HG03558 (cell line): ENCODE measurements around the gene REXO4.
"Not testable (repeated sequence)": the region's sequence is repeated elsewhere in the genome, so short reads cannot be mapped to it uniquely, and the experiment has no call there.

Experiments used
- ATAC-seq: cut with Tn5 transposase; IDR thresholded peaks from one replicate; pipeline ENCODE4 v1.9.1; 2021; ENCODE audit warnings: moderate number of reproducible peaks; ENCODE audit not compliant: unreplicated experiment; ENCODE audit errors: extremely low read depth

REXO4 gene

DNA sequence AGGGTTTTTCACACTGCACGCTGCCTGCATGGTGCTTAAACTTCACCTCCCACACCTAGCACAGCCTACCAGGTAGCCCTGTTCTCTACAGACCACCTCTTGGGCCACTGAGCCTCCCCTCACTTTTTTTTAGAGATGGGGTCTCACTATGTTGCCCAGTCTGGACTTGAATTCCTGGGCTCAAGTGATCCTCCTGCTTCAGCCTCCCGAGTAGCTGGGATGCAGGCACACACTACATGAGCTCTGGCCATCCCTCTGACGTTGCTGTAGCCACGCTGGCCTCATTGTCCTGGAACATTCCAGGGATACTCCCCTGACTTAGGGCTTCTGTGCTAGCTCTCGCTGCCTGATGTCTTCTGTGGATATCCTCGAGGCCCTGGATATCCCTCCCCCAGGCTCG is 34.8 kb upstream of the REXO4 start:
- no peak for ATAC-seq

DNA sequence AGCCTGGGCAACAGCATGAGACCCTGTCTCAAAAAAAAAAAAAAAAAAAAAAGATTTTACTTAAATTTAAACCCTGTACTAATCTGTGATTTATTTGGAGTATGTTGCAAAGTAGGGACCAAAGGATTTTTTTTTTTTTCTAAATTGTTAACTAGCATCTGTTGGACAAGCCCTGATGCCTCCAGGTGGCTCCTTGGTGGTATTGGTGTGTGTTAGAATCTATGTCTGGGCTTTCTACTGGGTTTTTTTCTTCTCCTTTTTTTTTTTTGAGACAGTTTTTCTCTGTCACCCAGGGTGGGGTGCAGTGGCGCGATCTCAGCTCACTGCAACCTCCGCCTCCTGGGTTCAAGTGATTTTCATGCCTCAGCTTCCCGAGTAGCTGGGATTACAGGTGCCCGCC is 34.1 kb upstream of the REXO4 start:
- not testable (repeated sequence) for ATAC-seq

DNA sequence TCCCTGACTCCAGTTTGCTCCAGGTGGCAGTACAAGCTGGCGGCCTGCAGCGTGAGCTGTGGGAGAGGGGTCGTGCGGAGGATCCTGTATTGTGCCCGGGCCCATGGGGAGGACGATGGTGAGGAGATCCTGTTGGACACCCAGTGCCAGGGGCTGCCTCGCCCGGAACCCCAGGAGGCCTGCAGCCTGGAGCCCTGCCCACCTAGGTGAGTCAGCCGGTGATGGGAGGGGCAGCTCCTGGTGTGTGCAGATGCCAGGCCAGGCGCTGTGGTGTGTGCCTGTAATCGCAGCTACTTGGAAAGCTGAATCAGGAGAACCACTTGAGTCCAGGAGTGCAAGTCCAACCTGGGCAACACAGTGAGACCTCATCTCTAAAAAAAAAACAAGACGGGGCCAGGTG is 31.9 kb upstream of the REXO4 start:
- ATAC-seq: no peak

DNA sequence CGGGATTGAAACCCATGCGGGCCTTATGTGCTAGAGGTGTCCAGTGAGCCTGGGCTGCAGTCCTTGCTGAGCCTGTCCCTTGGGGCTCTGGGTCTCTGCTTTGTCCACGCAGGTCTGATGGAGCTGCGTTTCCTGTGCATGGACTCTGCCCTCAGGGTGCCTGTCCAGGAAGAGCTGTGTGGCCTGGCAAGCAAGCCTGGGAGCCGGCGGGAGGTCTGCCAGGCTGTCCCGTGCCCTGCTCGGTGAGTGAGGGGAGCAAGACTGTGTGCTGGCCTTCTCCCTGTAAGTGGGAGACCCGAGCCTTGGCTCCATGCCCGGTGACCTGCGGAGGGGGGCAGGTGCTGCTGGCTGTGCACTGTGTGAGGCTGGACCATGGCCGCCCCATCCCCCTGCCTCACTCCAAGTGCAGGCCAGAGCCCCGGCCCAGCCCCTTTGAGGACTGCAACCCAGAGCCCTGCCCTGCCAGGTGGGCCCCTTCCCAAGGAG is 30.7 kb upstream of the REXO4 start:
- no peak for ATAC-seq

DNA sequence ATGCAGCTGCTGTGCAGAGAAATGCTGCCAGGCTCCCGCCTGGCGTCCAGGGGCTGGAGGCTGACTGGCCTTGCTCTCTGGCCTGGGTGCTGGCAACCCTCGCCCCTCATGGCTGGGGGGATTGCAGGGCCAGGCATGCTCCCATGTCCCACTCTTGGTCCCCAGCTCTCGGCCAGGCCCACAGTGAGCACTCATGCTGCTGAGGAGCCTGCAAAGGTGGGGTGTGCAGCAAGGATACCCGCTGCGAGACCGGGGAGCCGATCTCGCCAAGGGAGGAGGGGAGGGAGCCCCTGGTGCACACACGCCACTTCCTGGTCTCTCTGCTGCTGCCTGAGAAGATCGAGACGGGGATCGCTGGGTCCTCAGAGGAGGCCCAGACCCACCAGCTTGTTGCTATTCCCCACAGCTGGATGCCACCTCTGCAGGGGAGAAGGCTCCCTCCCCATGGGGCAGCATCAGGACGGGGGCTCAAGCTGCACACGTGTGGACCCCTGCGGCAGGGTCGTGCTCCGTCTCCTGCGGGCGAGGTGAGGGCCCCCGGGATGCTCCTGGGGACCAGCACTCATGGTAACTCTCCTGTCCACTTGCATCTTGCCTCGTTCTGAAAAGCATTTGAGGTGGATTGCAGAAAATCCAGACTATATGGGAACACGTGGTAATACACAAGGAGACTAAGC is 27.6 kb upstream of the REXO4 start:
- no peak for ATAC-seq

DNA sequence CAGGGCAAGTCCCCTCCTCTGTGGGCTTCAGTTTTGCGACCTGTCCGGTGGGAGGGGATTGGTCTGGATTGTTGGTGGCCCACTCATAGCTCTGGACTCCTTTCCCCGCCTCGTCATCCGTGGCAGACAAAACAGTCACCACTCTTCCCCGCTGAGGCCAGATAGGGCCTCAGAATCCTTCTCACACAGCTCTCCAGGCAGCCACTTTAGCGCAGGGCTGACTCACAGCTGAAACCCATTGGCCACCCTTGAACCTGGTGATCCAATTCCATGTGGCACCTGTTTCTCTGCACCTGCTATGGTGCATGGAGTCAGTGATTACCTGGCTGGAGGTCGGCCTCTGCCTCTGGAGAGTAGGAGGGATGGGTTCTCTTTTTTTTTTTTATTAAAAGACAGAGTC is 26.2 kb upstream of the REXO4 start:
- ATAC-seq: no peak

DNA sequence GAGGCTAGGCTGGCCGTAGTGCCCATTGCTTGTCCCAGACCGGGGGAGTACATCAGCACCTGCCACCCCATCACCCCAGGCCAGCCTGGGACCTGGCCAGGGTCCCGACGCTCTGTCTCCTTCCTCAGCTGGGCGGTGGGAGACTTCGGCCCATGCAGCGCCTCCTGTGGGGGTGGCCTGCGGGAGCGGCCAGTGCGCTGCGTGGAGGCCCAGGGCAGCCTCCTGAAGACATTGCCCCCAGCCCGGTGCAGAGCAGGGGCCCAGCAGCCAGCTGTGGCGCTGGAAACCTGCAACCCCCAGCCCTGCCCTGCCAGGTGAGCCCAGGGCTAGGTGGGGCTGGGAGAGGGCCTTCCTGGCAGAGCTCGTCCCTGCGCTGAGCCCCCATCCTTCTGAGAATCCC is 25.4 kb upstream of the REXO4 start:
- ATAC-seq: no peak

DNA sequence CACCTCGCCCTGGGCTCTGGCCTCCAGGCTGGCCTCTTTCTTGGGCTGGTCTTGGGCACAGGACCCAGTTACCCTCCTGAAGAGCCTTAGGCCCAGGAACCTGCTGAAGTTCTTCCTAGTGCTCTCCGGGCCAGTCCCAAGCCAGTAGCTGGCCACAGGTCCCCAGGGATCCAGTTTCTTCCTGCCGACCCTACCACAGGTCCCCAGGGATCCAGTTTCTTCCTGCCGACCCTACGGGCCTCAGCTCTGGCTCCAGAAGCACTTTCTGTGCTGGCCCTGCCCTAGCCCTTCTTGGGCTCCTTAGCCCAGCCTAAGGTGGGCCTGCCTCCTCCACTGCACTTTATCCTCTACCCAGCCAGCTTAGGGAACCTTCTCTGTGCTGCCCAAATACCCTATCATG is 23.8 kb upstream of the REXO4 start:
- ATAC-seq: no peak

DNA sequence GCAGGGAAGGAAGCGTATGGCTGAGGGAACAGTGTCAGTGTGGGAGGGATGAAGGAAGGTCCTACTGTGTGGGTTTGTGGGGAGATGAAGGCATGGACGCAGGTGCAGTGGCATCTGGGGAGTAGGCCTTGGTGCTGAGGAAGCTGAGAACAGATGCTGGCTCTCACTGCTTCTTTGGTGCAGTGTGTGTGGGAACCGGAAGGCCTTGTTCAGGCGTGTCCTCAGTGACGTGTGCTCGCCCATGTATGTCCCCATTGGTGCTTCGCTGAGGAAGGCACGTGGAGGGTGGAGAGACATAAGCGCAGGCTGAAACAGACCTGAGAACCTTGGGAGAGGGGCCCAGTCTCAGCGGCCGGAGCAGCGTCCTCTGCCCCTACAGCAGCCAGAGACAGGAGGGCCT is 23.1 kb upstream of the REXO4 start:
- ATAC-seq: no peak

DNA sequence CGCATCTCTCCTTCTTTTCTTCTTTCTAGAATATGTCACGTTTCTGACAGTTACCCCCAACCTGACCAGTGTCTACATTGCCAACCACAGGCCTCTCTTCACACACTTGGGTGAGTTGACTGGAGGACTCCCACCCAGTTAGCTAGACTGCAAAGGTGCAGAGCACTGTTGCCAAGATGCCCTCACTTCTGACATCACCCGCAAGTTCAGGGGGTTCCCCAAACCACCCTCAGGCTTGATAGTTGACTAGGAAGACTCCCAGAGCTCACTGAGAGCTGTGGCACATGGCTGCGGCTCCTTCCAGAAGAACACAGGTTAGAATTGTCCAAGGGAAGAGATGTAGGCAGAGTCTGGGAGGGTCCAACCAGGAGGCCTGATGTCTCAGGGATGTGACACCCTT is 21.5 kb upstream of the REXO4 start:
- ATAC-seq: no peak

DNA sequence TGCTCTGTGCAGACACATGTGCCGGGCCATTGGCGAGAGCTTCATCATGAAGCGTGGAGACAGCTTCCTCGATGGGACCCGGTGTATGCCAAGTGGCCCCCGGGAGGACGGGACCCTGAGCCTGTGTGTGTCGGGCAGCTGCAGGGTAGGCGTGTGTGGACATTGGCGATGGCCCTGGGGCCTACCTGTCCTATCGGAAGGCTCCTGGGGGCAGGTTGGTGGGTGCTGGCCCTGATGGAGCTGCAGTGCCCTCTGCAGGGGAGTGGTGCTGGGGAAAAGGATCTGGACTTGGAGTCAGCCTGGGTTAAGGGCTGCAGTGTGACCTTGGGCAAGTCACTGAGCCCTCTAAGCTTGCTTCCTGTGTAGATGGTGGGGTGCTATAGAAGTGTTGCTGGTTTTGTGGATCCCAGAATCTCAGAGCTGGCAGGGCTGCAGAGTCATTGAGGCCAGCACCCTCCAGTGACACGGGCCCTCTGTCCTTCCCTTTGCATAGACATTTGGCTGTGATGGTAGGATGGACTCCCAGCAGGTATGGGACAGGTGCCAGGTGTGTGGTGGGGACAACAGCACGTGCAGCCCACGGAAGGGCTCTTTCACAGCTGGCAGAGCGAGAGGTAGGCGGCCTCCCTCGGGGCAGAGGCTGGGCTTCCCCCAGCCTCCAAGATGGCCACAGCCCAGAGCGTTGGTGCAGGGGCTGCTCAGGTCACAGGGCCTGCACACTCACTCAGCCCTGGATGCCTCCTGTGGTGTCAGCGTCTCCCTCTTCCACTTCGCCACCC is 20.1 kb upstream of the REXO4 start:
- ATAC-seq: no peak

DNA sequence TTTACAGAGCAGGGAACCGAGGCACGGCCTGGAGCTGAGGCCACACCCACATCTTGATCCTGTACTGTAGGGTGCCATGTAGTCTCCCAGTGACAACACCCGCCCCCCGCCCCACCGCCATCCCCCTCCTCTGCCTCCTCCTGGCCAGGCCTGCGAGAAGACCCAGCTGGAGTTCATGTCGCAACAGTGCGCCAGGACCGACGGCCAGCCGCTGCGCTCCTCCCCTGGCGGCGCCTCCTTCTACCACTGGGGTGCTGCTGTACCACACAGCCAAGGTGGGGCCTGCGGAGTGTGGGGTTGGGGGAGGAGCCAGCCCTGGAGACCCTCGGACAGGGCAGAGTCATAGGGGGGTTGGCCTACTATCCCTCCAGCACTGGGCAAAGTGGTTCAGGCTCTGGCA is 18.9 kb upstream of the REXO4 start:
- ATAC-seq: no peak

DNA sequence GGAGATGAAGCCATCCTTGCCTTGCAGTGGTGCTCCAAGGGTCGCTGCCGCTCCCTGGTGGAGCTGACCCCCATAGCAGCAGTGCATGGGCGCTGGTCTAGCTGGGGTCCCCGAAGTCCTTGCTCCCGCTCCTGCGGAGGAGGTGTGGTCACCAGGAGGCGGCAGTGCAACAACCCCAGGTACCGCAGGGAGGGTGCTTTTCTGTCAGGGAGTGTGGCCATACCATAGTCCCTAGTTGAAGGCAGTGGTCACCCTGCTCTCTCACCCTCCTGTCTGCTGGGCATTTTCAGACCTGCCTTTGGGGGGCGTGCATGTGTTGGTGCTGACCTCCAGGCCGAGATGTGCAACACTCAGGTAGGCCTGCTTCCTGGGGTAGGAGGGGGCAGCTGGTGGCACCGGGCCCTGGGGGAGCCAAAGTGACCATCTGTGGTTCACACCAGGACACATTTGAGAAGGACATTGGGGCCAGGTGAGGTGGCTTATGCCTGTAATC is 15.6 kb upstream of the REXO4 start:
- no peak for ATAC-seq

DNA sequence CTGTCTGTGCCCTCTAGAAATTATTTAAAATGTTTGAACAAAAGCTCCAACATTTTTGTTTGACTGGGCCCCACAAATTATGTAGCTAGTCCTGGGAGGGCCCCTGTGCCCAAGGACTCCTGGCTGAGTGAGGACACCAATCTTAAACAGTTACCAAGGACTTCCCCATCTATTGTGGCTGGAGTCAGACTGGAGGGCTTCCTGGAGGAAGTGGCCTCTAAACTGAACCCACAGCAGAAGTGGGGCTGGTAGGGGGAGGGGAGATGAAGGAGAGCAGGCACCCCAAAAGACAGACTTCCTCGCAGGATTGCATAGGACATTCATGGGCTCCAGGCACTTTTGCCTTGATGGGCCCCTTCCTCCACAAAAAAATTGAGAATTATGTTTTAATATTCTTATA is 12.4 kb upstream of the REXO4 start:
- no peak for ATAC-seq

DNA sequence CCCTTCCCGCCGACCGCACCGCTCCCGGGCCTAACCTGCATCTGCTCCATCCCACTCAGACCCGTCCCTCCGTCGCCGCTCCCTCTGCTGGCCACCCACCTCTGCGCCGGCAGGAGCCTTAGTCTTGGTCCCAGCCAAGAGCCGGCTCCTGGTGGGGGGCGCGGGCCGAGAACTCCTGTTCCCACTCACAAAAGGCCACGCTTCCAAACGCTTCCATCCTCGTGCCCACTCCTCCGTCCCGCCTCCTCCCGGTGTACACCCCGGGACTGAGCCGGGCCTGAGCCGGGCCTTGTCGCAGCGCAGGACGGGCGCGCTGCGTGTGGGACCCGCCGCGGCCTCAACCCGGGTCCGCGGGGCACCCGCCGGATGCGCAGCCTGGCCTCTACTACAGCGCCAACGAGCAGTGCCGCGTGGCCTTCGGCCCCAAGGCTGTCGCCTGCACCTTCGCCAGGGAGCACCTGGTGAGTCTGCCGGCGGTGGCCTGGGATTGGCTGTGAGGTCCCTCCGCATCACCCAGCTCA is 11.9 kb upstream of the REXO4 start:
- no peak for ATAC-seq

DNA sequence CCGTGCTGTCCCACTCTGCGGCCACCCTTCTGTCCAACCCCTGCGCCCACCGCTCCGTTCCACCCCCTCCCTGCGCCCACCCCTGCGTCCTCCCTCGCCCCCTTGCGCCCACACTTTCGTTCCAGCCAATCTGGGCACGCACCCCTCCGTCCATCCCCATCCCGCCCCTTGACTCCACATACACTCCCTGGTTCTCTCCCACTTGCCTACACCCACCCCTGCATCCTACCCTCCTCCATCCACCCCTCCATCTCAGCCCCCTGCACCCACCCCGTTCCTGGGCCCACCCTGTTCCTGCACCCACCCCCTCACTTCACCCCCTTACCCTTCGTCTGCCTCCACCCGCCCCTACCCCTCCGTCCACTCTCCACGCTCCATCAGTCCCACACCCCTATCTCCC is 11.4 kb upstream of the REXO4 start:
- no peak for ATAC-seq

DNA sequence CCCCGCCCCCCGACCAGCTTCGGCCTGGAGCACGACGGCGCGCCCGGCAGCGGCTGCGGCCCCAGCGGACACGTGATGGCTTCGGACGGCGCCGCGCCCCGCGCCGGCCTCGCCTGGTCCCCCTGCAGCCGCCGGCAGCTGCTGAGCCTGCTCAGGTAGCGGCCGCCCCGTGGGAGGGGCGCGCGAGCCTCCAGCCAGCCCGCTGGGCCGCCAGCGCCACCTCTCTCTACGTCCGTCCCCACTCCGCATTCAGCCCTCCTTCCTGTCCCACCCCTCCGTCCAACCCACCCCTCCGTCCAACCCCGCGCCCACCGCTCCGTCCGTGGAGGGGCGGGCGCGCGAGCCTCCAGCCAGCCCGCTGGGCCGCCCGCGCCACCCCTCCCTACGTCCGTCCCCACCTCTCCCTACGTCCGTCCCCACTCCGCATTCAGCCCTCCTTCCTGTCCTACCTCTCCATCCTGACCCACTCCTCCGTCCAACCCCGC is 10.8 kb upstream of the REXO4 start:
- ATAC-seq: no peak

DNA sequence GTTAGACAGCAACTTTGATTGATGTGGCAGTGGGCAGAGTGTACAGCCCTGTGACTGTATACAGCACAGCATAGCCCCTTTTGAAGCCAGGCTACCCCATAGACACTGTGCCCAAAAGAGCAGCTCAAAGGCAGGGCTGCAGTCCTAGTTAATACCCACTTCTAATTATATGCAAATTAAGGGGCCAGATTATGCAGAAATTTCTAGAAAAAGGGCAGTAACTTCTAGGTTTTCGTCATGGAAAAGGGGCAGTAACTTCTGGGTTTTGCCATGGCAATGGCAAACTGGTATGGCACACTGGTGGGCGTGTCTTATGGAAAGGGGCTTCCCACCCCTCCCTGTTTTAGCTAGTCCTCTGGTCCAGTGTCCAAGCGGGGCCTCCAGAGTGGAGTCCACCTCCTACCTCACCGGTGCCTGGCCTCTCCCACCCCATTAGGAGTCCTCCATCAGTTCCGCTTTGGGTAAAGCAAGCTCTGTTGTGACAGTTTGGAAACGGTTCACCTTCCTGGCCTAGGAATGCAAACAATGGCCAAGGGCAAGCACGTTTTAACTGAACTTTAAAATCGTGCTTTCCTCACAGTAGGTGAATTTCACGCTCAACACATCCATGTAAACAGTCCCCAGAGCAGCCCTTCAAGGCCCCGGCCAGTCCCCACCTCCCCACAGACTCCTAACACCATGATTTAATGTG is 10.0 kb upstream of the REXO4 start:
- ATAC-seq: no peak

DNA sequence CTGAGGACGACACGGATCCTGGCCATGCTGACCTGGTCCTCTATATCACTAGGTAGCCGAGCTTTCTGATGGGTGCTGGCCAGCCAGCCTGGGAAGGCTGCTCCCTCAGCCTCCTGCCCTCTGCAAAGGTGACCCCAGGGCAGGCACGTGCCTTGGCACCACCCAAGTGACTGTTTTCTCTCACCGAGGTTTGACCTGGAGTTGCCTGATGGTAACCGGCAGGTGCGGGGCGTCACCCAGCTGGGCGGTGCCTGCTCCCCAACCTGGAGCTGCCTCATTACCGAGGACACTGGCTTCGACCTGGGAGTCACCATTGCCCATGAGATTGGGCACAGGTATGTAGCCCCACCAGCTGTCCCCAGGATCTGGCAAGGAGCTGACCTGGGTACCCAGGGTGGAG is 8.2 kb upstream of the REXO4 start:
- no peak for ATAC-seq

DNA sequence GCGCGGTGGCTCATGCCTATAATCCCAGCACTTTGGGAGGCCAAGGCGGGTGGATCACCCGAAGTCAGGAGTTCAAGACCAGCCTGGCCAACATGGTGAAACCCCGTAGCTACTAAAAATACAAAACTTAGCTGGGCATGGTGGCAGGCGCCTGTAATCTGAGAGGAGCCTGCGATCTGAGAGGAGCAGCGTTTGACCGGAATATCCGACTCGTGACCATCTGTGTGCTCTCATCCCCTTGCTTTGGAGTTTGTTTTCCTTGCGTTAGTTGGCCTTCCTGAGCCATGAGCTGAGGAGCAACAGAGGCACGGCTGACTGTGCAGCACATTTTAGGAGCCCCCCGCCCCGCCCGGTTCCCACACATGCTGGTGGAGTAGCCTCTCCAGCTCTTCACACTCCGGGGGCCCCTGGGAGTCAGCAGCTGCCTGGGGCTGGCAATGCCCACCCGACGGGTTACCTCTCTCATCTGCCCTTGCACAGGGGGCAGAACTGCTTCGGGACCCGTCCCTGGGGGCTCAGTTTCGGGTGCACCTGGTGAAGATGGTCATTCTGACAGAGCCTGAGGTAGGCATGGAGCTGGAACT is 7.3 kb upstream of the REXO4 start:
- no peak for ATAC-seq
